HG03025 (cell line): ENCODE measurements around the gene FEZF1.

Experiments
- ATAC-seq: cut with Tn5 transposase; IDR thresholded peaks from one replicate; pipeline ENCODE4 v1.9.1; 2021; ENCODE audit warnings: mild to moderate bottlenecking, moderate library complexity; ENCODE audit not compliant: unreplicated experiment, low FRiP score

FEZF1 gene

DNA sequence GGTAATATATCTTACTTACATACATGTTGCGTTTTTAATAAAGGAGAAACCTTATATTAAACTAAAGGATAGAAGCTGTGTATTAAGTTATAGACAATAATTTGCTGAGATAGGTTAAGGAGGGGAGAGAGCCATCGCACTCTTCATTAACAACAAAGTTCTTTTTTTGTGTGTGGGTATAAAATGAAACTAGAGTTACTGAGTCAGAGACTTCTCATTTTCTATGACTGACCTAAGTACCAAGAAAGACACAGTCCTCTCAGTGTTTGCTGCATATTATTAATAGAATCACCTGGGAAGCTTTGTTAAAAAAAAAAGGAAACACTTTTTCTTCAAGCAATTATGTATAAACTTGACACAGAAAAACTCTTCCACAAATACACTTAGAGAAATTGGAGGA is 31.4 kb downstream of the FEZF1 start:
- peak; percentile 61 for ATAC-seq

DNA sequence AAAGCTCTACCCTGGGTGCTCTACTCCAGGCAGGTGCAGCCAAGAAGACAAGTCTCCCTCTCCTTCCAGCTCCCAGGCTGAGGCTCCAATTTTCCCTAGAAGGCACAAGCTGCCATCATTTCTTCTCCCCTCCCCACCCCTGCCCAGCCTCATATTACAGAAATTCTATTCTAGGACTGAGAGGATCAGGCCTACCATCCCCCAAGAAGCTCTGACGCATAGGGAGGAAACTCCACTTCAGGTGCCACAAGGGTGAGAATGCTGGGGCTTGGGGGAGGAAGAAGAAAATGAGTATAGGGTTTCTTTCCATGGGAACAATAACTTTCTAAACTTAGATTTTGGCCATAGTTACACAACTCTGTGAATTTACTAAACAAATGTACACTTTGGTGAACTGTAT is 35.3 kb downstream of the FEZF1 start:
- no peak for ATAC-seq

DNA sequence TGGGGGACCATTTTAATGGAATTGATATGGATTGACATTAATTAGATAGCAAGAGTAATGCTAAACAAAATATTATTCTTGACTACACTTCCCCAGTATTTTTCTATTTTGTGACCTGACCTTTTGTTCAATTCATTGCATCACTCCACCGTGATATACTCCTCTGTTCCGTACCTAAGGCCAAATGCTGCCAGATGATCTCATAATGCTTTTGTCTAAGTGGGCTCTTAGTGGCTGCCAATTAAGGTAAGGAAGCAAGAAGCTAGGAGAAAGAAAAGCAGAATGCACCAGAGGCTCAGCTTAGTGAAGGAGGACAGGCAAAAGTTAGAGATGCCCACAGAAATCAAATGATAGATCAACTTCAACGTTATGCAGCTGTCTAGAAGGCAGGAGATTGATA is 36.4 kb downstream of the FEZF1 start:
- ATAC-seq = no peak

DNA sequence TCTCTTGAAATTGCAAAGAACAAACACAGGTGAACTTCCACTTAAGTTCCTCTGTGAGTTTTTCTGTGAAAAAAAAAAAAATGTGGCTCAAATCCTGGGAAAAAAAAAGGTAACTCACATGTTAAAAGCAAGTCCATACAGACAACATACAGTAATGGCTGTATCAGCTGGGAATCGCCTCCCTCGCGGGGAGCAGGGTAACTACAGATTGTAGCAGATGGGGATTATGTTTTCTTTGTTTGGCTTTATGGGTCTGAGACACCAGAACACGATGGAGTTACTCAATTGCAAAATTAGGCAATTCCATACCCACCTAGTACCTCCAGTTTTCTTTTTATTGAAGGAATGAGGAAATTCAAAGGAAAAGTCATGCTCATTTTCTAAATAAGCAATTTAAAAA is 42.3 kb downstream of the FEZF1 start:
- no peak for ATAC-seq

DNA sequence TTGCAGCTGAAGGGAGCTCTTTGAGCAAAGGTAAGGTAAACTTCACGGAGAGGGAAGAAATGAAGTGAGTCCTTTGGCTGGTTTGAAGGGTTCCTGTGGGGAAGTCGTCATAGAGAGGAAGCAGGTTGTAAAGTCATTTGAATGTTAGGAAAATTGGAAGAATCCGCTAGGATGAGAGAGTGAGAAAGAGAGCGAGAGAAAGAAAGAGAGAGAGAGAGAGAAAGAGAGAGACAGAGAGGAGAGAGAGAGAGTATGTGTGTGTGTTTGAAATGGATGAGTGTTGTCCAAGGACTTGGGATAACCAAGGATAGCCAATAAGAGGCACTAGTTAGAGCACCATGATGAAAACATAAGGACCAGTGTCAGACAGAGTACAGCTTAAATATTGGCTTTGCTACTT is 43.1 kb downstream of the FEZF1 start:
- ATAC-seq = no peak

DNA sequence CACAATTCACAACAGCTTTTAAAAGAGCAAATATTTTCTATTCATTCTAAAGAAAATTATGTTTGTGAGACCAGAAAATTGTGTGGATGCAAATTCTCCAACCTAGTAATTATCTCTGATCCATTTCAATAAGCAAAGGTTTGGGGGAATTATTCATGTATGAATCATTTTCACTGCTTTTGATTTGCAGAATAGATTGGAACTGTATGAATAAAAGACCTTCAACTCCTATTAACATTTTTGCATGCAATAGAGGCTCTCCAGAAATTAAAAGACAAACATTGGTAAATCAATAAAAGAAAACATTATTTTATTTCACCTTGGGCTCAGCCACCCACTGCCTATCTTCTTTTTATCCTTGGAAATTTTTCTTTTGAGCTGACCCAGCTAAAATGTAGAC is 43.5 kb downstream of the FEZF1 start:
- no peak for ATAC-seq

DNA sequence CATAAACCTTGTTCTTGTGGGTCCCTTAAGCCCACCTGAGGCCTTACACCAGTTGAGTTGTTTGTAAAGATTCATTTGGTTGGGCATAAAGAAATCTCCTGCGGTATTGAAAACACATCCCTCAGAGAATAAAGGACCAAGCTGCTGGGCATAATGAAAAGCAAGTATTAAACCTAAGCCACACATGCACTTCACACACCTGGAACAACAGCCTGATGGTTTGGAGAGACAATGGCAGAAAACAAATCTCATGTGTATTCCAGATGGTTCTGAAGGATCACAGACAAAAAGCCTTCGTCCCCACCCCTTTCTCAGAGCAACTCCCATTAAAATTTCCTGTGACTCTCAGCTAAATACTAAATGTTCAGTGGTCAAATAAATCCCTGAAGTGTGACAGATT is 44.2 kb downstream of the FEZF1 start:
- ATAC-seq = no peak

DNA sequence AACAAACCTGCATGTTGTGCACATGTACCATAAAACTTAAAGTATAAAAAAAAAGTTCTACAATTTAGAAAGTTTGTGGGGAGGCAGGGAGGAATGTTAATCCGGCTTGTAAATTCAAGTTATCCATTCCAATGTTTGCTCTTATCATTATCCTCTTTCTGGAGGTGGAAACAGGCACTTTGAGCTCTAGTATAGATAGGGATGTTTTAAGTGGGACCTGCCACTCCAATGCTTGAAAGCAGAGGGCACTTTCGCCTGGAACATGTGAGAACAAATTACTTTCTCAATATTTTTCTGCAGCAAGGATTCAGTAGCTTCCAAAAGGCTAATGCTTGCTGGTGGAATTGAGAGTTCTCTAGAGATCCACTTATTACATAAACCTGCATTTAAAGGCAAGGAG is 45.6 kb downstream of the FEZF1 start:
- no peak for ATAC-seq

DNA sequence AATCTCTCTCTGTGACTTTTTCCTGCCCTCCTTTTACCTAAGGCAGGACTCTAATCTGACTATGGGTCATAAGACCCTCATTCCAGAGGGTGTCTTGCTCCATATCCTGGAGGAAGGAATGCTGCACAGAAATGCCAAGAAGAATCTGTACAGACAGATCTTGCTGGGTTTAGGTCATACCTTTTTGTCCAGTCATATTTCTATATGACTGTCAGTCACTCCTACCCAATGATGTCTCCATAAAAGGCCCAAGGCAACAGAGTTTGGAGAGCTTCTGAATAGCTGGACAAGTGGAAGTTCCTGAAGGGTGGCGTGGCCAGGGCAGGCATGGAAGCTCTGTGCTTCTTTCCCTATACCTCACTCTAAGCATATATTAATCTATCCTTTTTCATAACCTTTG is 47.5 kb downstream of the FEZF1 start:
- no peak for ATAC-seq

DNA sequence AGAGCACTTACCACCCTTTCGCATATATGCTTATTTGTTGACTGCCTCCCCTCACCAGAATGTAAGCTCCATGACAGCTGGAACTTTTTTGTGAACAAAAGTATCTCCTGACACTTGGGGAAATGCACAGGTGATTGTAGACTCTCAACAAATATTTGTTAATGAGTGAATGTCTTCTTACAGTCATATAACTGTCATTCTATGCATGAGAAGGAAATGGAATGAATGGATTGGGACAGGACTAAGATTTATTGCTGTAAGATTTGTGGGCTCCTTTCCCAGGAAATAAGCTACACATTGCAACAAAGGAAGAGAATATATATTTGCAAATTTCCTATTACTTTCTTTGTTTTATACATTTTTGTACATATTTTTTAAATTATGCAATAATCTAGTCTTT is 48.5 kb downstream of the FEZF1 start:
- no peak for ATAC-seq

DNA sequence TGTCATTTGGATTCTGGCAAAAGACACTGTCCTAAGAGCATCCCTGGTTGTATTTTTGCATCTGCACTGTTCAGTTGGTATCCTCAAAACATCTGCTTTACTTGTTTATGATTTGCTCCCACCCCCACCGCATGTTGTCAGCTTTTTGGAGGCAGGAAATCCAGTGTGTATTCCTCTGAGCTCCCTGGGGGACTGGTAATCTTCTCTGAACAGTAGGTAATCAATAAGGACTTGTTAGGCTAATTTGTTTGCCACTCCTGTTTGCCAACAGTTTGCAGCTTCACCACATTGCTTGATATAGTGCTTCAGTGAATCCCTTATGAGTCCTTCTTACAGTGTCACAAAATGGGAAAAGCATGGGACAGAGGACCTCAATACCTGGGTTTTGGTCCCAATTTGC is 49.1 kb downstream of the FEZF1 start:
- no peak for ATAC-seq
